GM21423 (cell line): ENCODE results near the gene EBF3.

Experiments
- ATAC-seq: cut with Tn5 transposase; IDR thresholded peaks from one replicate; pipeline ENCODE4 v1.9.1; 2021; ENCODE audit warnings: mild to moderate bottlenecking, moderate library complexity; ENCODE audit not compliant: unreplicated experiment

Gene EBF3

GRCh38 chr10:129972145-129972965 lies 8.3 kb upstream of the EBF3 start:
- ATAC-seq = no peak

- ATAC-seq = no peak
These were observed 7.5 kb upstream of the EBF3 start for GRCh38 chr10:129971381-129972144.

- ATAC-seq = no peak
These were observed 6.6 kb upstream of the EBF3 start for GRCh38 chr10:129970465-129971364.

- ATAC-seq = no peak
These were observed 5.9 kb upstream of the EBF3 start for GRCh38 chr10:129969911-129970464.

- no peak for ATAC-seq
These were observed 5.3 kb upstream of the EBF3 start for GRCh38 chr10:129969184-129969910.

GRCh38 chr10:129968853-129969183 lies 4.7 kb upstream of the EBF3 start:
- no peak for ATAC-seq

- ATAC-seq = no peak
These were observed 4.2 kb upstream of the EBF3 start for GRCh38 chr10:129968020-129968852.

GRCh38 chr10:129967579-129968019 lies 3.5 kb upstream of the EBF3 start:
- ATAC-seq = no peak

GRCh38 chr10:129966889-129967578 lies 3.0 kb upstream of the EBF3 start:
- no peak for ATAC-seq

- ATAC-seq = no peak
These were observed 2.4 kb upstream of the EBF3 start for GRCh38 chr10:129966370-129966888.

GRCh38 chr10:129965959-129966358 lies 1.9 kb upstream of the EBF3 start:
- no peak for ATAC-seq

GRCh38 chr10:129965425-129965808 lies 1.3 kb upstream of the EBF3 start:
- ATAC-seq = no peak

- no peak for ATAC-seq
These were observed 744 bp upstream of the EBF3 start for GRCh38 chr10:129964611-129965424.

GRCh38 chr10:129962872-129963640 lies 1.0 kb downstream of the EBF3 start:
- ATAC-seq = no peak

- no peak for ATAC-seq
These were observed 1.8 kb downstream of the EBF3 start for GRCh38 chr10:129962031-129962871.

GRCh38 chr10:129961157-129961701 lies 2.8 kb downstream of the EBF3 start:
- no peak for ATAC-seq
